HFF-Myc (cell line): ENCODE measurements around the gene PRXL2B.
A peak's percentile ranks its signal among the peaks of the same experiment; 100 is the strongest.

Experiments
- DNase-seq: peaks from one replicate; pipeline ENCODE4 v3.0.0-alpha.2; 2011; ENCODE audit warnings: low read depth; ENCODE audit errors: extremely low read depth
- H3K4me3 ChIP-seq: replicated peaks from 2 replicates; pipeline ENCODE4 v1.5.1; 2011; ENCODE audit warnings: low read depth, mild to moderate bottlenecking, control low read depth, low read length
- CTCF ChIP-seq: IDR thresholded peaks from 2 replicates; pipeline ENCODE4 v1.5.1; 2012; ENCODE audit warnings: mild to moderate bottlenecking, low read depth, low read length, control low read depth; ENCODE audit errors: missing control alignments

PRXL2B gene

GRCh38 chr1:2586154-2587070 lies at the start of gene PRXL2B:
PRXL2B (plus strand) TSS chr1:2586777; CDS start chr1:2586886, 109 bp downstream.
- peak; percentile 91 for DNase-seq
- peak within 1 kb of the TSS; percentile 67 for H3K4me3 ChIP-seq
- no peak for TF ChIP-seq CTCF

GRCh38 chr1:2537784-2538115 lies 48.8 kb upstream of the PRXL2B start:
- DNase-seq: no peak
- no peak for TF ChIP-seq CTCF

GRCh38 chr1:2538376-2538775 lies 48.2 kb upstream of the PRXL2B start:
- no peak for TF ChIP-seq CTCF
- DNase-seq: no peak
- no peak overlapping the region for H3K4me3 ChIP-seq

More at GRCh38 chr1:2537784-2538115, 48.8 kb upstream of the PRXL2B start:
- no peak overlapping the region for H3K4me3 ChIP-seq

DNA sequence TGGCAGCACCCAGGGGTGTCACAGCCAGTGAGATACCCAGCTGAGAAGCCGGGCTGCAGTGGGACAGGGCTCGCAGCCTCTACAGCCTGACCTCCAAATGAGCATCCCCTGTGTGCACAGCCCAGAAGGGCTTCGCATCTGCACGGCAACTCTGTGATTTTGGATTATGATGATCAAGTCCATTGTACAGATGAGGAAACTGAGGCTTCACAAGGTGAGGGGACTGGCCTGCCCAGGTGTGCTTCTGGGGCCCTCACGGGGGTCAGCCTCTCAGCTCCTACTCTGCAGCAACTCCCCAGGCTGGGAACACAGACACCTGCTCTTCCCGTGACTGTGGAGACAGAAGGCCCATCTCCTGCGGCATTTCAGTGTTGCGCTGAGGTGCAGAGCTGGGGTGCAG lies 47.7 kb upstream of the PRXL2B start:
- TF ChIP-seq CTCF: no peak
- no peak for DNase-seq
- no peak overlapping the region for H3K4me3 ChIP-seq

- H3K4me3 ChIP-seq: no peak overlapping the region
- TF ChIP-seq CTCF: peak; percentile 33
- DNase-seq: no peak
Observed at GRCh38 chr1:2539312-2539907, 47.2 kb upstream of the PRXL2B start.

DNA sequence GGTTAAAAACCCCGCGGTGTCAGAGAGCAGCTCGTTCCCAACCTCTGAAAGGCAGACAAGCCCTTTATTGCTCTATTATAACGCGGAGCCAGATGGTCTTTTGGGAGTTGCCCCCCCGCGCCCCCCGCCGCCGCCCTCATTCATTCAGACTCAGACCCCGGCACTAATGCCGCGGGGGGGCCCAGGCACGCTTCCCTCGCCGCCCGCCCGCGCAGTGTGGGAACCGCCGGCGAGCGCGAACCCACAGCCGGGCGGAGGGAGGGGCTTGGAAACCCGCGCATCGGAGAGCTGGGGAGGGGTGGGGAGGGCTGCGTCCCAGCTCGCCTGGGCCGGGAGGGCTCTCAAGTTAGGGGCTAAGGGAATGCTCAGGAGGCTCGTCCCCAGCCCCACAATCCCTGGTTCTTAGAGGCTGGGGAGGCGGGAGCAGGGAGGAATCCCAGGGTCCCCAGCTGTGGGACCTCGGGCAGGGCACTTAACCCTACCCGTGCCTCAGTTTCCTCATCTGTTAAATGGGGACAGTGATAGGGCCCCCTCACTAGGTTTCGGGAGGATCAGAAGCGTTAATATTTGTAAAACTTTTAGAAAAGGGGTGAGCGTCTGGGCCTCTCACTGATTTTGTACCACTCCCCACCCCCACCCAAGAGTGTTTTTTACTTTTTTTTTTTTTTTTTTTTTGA lies 45.6 kb upstream of the PRXL2B start:
- no peak for DNase-seq
- TF ChIP-seq CTCF: no peak
- H3K4me3 ChIP-seq: no peak overlapping the region
